ENCODE results near the gene CALCOCO1.

DNA sequence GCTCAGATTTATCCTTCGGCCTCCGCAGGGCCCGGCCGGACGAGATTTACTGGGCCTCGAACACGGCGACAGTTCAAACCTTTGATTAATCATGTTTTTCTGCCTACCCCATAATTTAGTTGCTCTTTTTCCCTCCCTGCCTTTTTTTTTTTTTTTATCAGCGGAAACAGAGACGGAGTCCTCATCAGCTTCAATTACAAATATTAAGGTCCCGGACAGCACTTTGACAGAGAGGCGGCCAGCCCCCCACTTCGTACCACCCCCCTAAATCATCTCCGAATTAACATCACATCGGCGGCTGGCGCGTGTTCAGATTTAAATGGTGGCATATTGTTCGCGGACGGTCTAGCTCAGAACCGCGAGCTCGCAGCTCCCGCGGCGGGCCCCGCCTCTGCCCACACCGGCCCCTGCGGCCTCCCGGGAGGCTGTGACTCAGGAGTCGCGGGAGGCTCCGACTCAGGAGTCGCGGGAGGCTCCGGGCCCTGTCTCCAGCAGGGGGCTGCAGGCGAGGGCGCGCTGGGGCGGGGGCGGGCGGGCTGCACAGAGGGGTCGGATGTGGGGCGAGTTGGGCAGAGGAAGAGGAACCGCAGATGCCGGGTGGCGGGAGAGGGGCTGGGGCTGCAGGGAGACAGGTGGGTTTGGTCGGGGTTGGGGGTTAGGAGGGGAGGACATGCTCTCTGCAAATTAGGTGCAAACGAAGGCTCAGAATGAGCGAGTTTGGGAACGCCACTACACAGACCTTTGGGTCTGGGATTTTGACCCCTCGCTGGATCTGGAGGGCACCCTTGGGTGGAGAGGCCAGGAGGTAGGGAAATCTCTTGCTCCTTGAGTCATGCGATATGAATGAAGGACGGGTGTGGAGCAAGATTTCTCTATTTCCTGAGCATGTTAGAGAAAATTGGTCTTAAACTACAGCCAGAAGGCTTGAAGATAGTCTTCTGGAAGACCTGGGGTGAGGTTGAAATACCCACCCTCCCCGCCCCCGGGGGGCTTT, 31.8 kb downstream of the CALCOCO1 start:
- TF ChIP-seq, protein P1, sequence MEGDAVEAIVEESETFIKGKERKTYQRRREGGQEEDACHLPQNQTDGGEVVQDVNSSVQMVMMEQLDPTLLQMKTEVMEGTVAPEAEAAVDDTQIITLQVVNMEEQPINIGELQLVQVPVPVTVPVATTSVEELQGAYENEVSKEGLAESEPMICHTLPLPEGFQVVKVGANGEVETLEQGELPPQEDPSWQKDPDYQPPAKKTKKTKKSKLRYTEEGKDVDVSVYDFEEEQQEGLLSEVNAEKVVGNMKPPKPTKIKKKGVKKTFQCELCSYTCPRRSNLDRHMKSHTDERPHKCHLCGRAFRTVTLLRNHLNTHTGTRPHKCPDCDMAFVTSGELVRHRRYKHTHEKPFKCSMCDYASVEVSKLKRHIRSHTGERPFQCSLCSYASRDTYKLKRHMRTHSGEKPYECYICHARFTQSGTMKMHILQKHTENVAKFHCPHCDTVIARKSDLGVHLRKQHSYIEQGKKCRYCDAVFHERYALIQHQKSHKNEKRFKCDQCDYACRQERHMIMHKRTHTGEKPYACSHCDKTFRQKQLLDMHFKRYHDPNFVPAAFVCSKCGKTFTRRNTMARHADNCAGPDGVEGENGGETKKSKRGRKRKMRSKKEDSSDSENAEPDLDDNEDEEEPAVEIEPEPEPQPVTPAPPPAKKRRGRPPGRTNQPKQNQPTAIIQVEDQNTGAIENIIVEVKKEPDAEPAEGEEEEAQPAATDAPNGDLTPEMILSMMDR (IDR thresholded peaks at IDR 0.05): no peak; the same call in 1 of the 2 replicates
- TF ChIP-seq REST (IDR thresholded peaks at IDR 0.05; ENCODE audit: insufficient read depth in 1 of 2, low read depth in 2 of 2, low read length in 1 of 2): no peak
- TF ChIP-seq TCF7L2 (IDR thresholded peaks at IDR 0.05; ENCODE audit: low read depth, low read length): no peak
- no peak for TF ChIP-seq POLR2AphosphoS5 (IDR thresholded peaks at IDR 0.05; ENCODE audit: low read depth, low read length)
- no peak for TF ChIP-seq SIN3A (IDR thresholded peaks at IDR 0.05; ENCODE audit: borderline replicate concordance, insufficient read depth, low read depth, low read length)
